Myocyte (in vitro differentiated cells): ENCODE results near the gene ATG9A. TPM values are rescaled to one million over a fixed set of nuclear protein-coding genes. Genes with fewer than 3 reads are reported as not detected.

Experiments
- DNase-seq: peaks from one replicate; pipeline ENCODE4 v3.0.0-alpha.2; 2012; ENCODE audit warnings: low read depth
- total RNA-seq: library from RNA; depleted of rRNA; stranded (reverse); fragments of >200 nt; gene quantifications from 2 replicates; pipeline ENCODE4 v1.2.3, GENCODE V29; 2014

Gene ATG9A
- total RNA-seq, 1 donor from 2014 or later = 97.6 TPM

- peak; percentile 39 for DNase-seq
These were observed 50.9 kb downstream of the ATG9A start for GRCh38 chr2:219178377-219179175.

GRCh38 chr2:219177552-219178376 lies 51.7 kb downstream of the ATG9A start, which contains the start of gene RETREG2:
TSS of gene RETREG2 (plus strand) at chr2:219178275. CDS start at chr2:219178353, 78 bp downstream.
- peak; percentile 89 for DNase-seq

- peak; percentile 87 for DNase-seq
These were observed 52.5 kb downstream of the ATG9A start, which contains the start of gene CNPPD1 for GRCh38 chr2:219176818-219177551. TSS of gene CNPPD1 (minus strand) at chr2:219176925. CDS start at chr2:219176828, 97 bp downstream.

GRCh38 chr2:219175928-219176817 lies 53.3 kb downstream of the ATG9A start:
- peak; percentile 69 for DNase-seq

- no peak for DNase-seq
These were observed 54.0 kb downstream of the ATG9A start for GRCh38 chr2:219175486-219175885.

- DNase-seq = no peak
These were observed 54.6 kb downstream of the ATG9A start for GRCh38 chr2:219174801-219175200.

- DNase-seq = no peak
These were observed 55.3 kb downstream of the ATG9A start for GRCh38 chr2:219174146-219174545.

- DNase-seq = no peak
These were observed 56.3 kb downstream of the ATG9A start for GRCh38 chr2:219173176-219173575.

GRCh38 chr2:219172231-219173154 lies 56.9 kb downstream of the ATG9A start:
- no peak for DNase-seq

GRCh38 chr2:219171231-219171651 lies 58.2 kb downstream of the ATG9A start:
- peak; percentile 93 for DNase-seq

- no peak for DNase-seq
These were observed 59.3 kb downstream of the ATG9A start, which contains the start of gene SLC23A3 for GRCh38 chr2:219169930-219170654. TSS of gene SLC23A3 (minus strand) at chr2:219170029. CDS start at chr2:219169984, 45 bp downstream.

Other genes starting within 250 kb of the ATG9A start
- not detected in 2 replicates for gene FEV, start 244.5 kb downstream of the ATG9A start, total RNA-seq
- not detected in 2 replicates for gene CRYBA2, start 236.2 kb downstream of the ATG9A start, total RNA-seq
- 0.05 TPM in 1 of 2 replicates, not detected in the other for gene CFAP65, start 188.1 kb downstream of the ATG9A start, total RNA-seq
- not detected in 2 replicates for gene IHH, start 168.7 kb downstream of the ATG9A start, total RNA-seq
- gene NHEJ1, start 68.8 kb downstream of the ATG9A start, total RNA-seq = 13.6 and 14.3 TPM in 2 replicates
- gene SLC23A3, start 59.6 kb downstream of the ATG9A start, total RNA-seq = 0.26 TPM in 1 of 2 replicates, not detected in the other
- 28.9 and 35.2 TPM in 2 replicates for gene CNPPD1, start 52.7 kb downstream of the ATG9A start, total RNA-seq
- 68.9 and 76.6 TPM in 2 replicates for gene RETREG2, start 51.4 kb downstream of the ATG9A start, total RNA-seq
- 43.0 and 50.1 TPM in 2 replicates for gene ZFAND2B, start 22.9 kb downstream of the ATG9A start, total RNA-seq
- 29.7 and 46.2 TPM in 2 replicates for gene ABCB6, start 10.7 kb downstream of the ATG9A start, total RNA-seq
- 27.9 and 36.4 TPM in 2 replicates for gene ANKZF1, start 170 bp upstream of the ATG9A start, total RNA-seq
- 3.5 and 4.6 TPM in 2 replicates for gene GLB1L, start 15.8 kb upstream of the ATG9A start, total RNA-seq
- gene STK16, start 15.8 kb upstream of the ATG9A start, total RNA-seq = 18.3 and 19.4 TPM in 2 replicates
- gene TUBA4B, start 23.6 kb upstream of the ATG9A start, total RNA-seq = 0.11 TPM in 1 of 2 replicates, not detected in the other
- 120 and 128 TPM in 2 replicates for gene TUBA4A, start 24.3 kb upstream of the ATG9A start, total RNA-seq
- 40.1 and 80.0 TPM in 2 replicates for gene DNAJB2, start 49.7 kb upstream of the ATG9A start, total RNA-seq
- 0.24 and 0.68 TPM in 2 replicates for gene PTPRN, start 79.8 kb upstream of the ATG9A start, total RNA-seq
- gene RESP18, start 103.1 kb upstream of the ATG9A start, total RNA-seq = not detected in 2 replicates
- gene DNPEP, start 158.3 kb upstream of the ATG9A start, total RNA-seq = 61.4 and 65.3 TPM in 2 replicates
- gene DES, start 188.7 kb upstream of the ATG9A start, total RNA-seq = 10,265 and 13,585 TPM in 2 replicates
- 78.0 and 79.8 TPM in 2 replicates for gene SPEG, start 205.2 kb upstream of the ATG9A start, total RNA-seq